Measurements from ENCODE around the gene GPR55.

DNA sequence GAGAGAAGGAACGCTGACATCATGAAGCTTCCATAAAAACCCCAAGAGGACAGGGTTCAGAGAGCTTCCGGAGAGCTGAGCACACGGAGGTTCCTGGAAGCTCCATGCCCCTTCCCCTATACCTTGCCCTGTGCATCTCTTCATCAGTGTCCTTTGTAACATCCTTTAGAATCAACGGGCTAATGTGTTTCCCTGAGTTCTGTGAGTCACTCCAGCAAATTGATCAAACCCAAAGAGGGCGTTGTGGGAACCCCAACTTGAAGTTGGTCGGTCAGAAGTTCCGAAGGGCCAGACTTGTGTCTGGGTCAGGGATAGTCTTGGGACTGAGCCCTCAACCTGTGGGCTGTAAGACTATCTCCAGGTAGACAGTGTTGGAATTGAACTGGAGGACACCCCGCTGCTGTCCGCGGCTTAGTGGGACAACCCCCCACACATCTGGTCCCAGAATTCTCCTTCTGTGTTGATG is 25.9 kb upstream of the GPR55 start:
- TF ChIP-seq, protein P1, sequence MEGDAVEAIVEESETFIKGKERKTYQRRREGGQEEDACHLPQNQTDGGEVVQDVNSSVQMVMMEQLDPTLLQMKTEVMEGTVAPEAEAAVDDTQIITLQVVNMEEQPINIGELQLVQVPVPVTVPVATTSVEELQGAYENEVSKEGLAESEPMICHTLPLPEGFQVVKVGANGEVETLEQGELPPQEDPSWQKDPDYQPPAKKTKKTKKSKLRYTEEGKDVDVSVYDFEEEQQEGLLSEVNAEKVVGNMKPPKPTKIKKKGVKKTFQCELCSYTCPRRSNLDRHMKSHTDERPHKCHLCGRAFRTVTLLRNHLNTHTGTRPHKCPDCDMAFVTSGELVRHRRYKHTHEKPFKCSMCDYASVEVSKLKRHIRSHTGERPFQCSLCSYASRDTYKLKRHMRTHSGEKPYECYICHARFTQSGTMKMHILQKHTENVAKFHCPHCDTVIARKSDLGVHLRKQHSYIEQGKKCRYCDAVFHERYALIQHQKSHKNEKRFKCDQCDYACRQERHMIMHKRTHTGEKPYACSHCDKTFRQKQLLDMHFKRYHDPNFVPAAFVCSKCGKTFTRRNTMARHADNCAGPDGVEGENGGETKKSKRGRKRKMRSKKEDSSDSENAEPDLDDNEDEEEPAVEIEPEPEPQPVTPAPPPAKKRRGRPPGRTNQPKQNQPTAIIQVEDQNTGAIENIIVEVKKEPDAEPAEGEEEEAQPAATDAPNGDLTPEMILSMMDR (IDR thresholded peaks at IDR 0.05): no peak
- no peak for TF ChIP-seq POLR2A (IDR thresholded peaks at IDR 0.05)

All from stomach (tissue), 4 donors.